PC-3 (cell line): Measurements from ENCODE around the gene MICU1. TPM values are rescaled to one million over a fixed set of nuclear protein-coding genes. Genes with fewer than 3 reads are reported as not detected.

Source experiments
- ATAC-seq: fragments of 200-7000 bp; cut with Tn5 transposase; 2 replicates; pipeline ENCODE4 v1.9.1; 2020; ENCODE audit warnings: mild to moderate bottlenecking, moderate library complexity
- BruUV-seq: library from RNA; stranded (reverse); fragments of 400-500 nt; replicated peaks from 2 replicates; lab custom pipeline; 2021; lab: Mats Ljungman, UMichigan
- CTCF ChIA-PET: fragments of 300-600 bp; sonication (Branson Sonifier 250); formaldehyde crosslinking; loops from one replicate; lab custom pipeline; 2022; ENCODE audit warnings: antibody characterized with exemption; lab: Charles Lee
- POLR2A ChIA-PET: fragments of 300-600 bp; sonication (Branson Sonifier 250); formaldehyde crosslinking; loops from one replicate; lab custom pipeline; 2022; ENCODE audit warnings: antibody characterized with exemption; ENCODE audit not compliant: unreplicated experiment; lab: Charles Lee
- DNase-seq: peaks from one replicate; pipeline ENCODE4 v3.0.0-alpha.2; 2015
- H2AFZ ChIP-seq: fragments of 300-600 bp; sonication (generic); 2 replicates; pipeline ENCODE4 v1.6.0; 2016; ENCODE audit warnings: antibody characterized with exemption, low read length
- H3F3A ChIP-seq: fragments of 300-600 bp; sonication (generic); one replicate; pipeline ENCODE4 v1.6.0; 2017; ENCODE audit warnings: antibody characterized with exemption, low read length, control low read depth, mild to moderate bottlenecking; ENCODE audit not compliant: unreplicated experiment
- H3K27ac ChIP-seq: fragments of 300-600 bp; sonication (generic); 2 replicates; pipeline ENCODE4 v1.5.1; 2016; ENCODE audit warnings: mild to moderate bottlenecking, low read length
- H3K27me3 ChIP-seq: fragments of 300-600 bp; sonication (generic); 2 replicates; pipeline ENCODE4 v1.6.1; 2016; ENCODE audit warnings: low read length, mixed read lengths
- H3K36me3 ChIP-seq: fragments of 300-600 bp; sonication (generic); 2 replicates; pipeline ENCODE4 v1.6.1; 2016; ENCODE audit warnings: low read depth, mixed run types, low read length, mixed read lengths
- H3K4me1 ChIP-seq: fragments of 300-600 bp; sonication (generic); 2 replicates; pipeline ENCODE4 v1.5.1; 2016; ENCODE audit warnings: low read length; ENCODE audit not compliant: insufficient read depth
- H3K4me2 ChIP-seq: fragments of 300-600 bp; sonication (generic); 2 replicates; pipeline ENCODE4 v1.6.0; 2016; ENCODE audit warnings: low read length
- H3K4me3 ChIP-seq: fragments of 300-600 bp; sonication (generic); 2 replicates; pipeline ENCODE4 v1.5.1; 2016; ENCODE audit warnings: mild to moderate bottlenecking, low read length, mixed read lengths
- H3K79me2 ChIP-seq: fragments of 300-600 bp; sonication (generic); 2 replicates; pipeline ENCODE4 v1.6.1; 2017; ENCODE audit warnings: low read length, mixed read lengths
- H3K9ac ChIP-seq: fragments of 300-600 bp; sonication (generic); 2 replicates; pipeline ENCODE4 v1.6.0; 2016; ENCODE audit warnings: mild to moderate bottlenecking, low read length
- H3K9me2 ChIP-seq: fragments of 300-600 bp; sonication (generic); replicated peaks from 2 replicates; pipeline ENCODE4 v1.6.1; 2016; ENCODE audit warnings: mixed run types, low read length, mixed read lengths
- H3K9me3 ChIP-seq: fragments of 300-600 bp; sonication (generic); 2 replicates; pipeline ENCODE4 v1.6.1; 2016; ENCODE audit warnings: low read length, mixed read lengths
- H4K20me1 ChIP-seq: fragments of 300-600 bp; sonication (generic); 2 replicates; pipeline ENCODE4 v1.6.1; 2016; ENCODE audit warnings: low read length, mixed read lengths
- CTCF ChIP-seq: fragments of 300-600 bp; sonication (generic); conservative IDR thresholded peaks from 2 replicates; pipeline ENCODE4 v1.5.1; 2017; ENCODE audit warnings: antibody characterized with exemption, low read depth, mild to moderate bottlenecking, low read length
- EZH2 ChIP-seq: fragments of 300-600 bp; sonication (generic); IDR thresholded peaks from one replicate; pipeline ENCODE4 v1.6.1; 2017; ENCODE audit warnings: antibody characterized with exemption, mild to moderate bottlenecking, low read length; ENCODE audit not compliant: unreplicated experiment
- EZH2phosphoT487 ChIP-seq: fragments of 300-600 bp; sonication (generic); IDR thresholded peaks from 2 replicates; pipeline ENCODE4 v1.6.1; 2018; ENCODE audit warnings: mild to moderate bottlenecking, antibody characterized with exemption, low read length, borderline replicate concordance
- intact Hi-C: fragments of 100-400 bp; cut with micrococcal nuclease; formaldehyde crosslinking; loops from 2 replicates; pipeline ENCODE4 v1.9.0; 2023
- total RNA-seq: library from RNA; depleted of rRNA; stranded (reverse); fragments of >200 nt; gene quantifications from 2 replicates; pipeline ENCODE4 v1.2.3, GENCODE V29; 2014

MICU1 gene
- total RNA-seq, 1 experiment from 2014 or later = 19.8 TPM

DNA sequence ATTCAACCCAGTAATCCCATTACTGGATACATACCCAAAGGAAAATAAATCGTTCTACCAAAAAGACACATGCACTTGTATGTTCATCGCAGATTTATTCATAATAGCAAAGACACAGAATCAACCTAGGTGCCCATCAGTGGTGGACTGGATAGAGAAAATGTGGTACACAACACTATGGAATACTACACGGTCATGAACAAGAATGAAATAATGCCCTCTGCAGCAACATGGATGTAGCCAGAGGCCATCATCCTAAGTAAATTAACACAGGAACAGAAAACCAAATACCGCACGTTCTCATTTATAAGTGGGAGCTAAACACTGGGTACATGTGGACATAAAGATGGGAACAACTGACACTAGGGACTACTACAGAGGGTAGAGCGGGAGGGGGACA is 120.4 kb downstream of the MICU1 start:
- H3F3A ChIP-seq = no peaks in the 10 kb centered on the region
- H3K4me1 ChIP-seq = no peaks in the 10 kb centered on the region
- BruUV-seq = no TSS peak
- POLR2A ChIA-PET = no interaction called here
- ATAC-seq (no peak), DNase-seq (no peak)
- H3K36me3 ChIP-seq = no peaks in the 10 kb centered on the region
- H3K79me2 ChIP-seq = no peaks in the 10 kb centered on the region
- H3K4me3 ChIP-seq = no peak overlapping the region
- no peak overlapping the region for H2AFZ ChIP-seq
- no peak for TF ChIP-seq EZH2phosphoT487
- no peak for TF ChIP-seq CTCF
- no peak for TF ChIP-seq EZH2
- no peak overlapping the region for H3K9ac ChIP-seq
- no peaks in the 10 kb centered on the region for H4K20me1 ChIP-seq
- CTCF ChIA-PET = no interaction called here
- no peak overlapping the region for H3K27ac ChIP-seq
- no peaks in the 10 kb centered on the region for H3K27me3 ChIP-seq
- no peak overlapping the region for H3K4me2 ChIP-seq
- no peaks in the 10 kb centered on the region for H3K9me2 ChIP-seq
- intact Hi-C loops = no loop called here
- no peaks in the 10 kb centered on the region for H3K9me3 ChIP-seq

- no peak for DNase-seq
- POLR2A ChIA-PET = no interaction called here
- no peaks in the 10 kb centered on the region for H3K9me2 ChIP-seq
- no peaks in the 10 kb centered on the region for H4K20me1 ChIP-seq
- H3K4me1 ChIP-seq = no peaks in the 10 kb centered on the region
- H3K27ac ChIP-seq = no peak overlapping the region
- no peaks in the 10 kb centered on the region for H3K9me3 ChIP-seq
- CTCF ChIA-PET = no interaction called here
- no peak overlapping the region for H2AFZ ChIP-seq
- ATAC-seq = no peak
- H3K4me2 ChIP-seq = no peak overlapping the region
- H3K9ac ChIP-seq = no peak overlapping the region
- no peaks in the 10 kb centered on the region for H3K79me2 ChIP-seq
- intact Hi-C loops = no loop called here
- no peaks in the 10 kb centered on the region for H3F3A ChIP-seq
- H3K27me3 ChIP-seq = no peaks in the 10 kb centered on the region
- TF ChIP-seq EZH2 = no peak
- no peak for TF ChIP-seq CTCF
- TF ChIP-seq EZH2phosphoT487 = no peak
- H3K36me3 ChIP-seq = no peaks in the 10 kb centered on the region
- H3K4me3 ChIP-seq = no peak overlapping the region
- BruUV-seq = no TSS peak
Measured at GRCh38 chr10:72503694-72504438, 122.0 kb downstream of the MICU1 start.

GRCh38 chr10:72503241-72503640 is 122.6 kb downstream of the MICU1 start:
- no peaks in the 10 kb centered on the region for H4K20me1 ChIP-seq
- H3K4me1 ChIP-seq = no peaks in the 10 kb centered on the region
- H3K27me3 ChIP-seq = no peaks in the 10 kb centered on the region
- H3K9me3 ChIP-seq = no peaks in the 10 kb centered on the region
- no peak for DNase-seq
- H3K9me2 ChIP-seq = no peaks in the 10 kb centered on the region
- no peaks in the 10 kb centered on the region for H3K79me2 ChIP-seq
- H3K36me3 ChIP-seq = no peaks in the 10 kb centered on the region
- H3K4me2 ChIP-seq = no peak overlapping the region
- ATAC-seq = no peak
- no peaks in the 10 kb centered on the region for H3F3A ChIP-seq
- no peak overlapping the region for H3K4me3 ChIP-seq
- no peak overlapping the region for H3K9ac ChIP-seq
- H3K27ac ChIP-seq = no peak overlapping the region
- intact Hi-C loops = no loop called here
- CTCF ChIA-PET = no interaction called here
- H2AFZ ChIP-seq = no peak overlapping the region
- no TSS peak for BruUV-seq
- POLR2A ChIA-PET = no interaction called here
- TF ChIP-seq EZH2 (no peak), CTCF (no peak), EZH2phosphoT487 (no peak)
